Measurements from ENCODE around the gene DNAJC3. TPM values are rescaled to one million over a fixed set of nuclear protein-coding genes. Genes with fewer than 3 reads are reported as not detected.

Gene DNAJC3
- total RNA-seq, 1 experiment from 2014 or later = 21.2 TPM

DNA sequence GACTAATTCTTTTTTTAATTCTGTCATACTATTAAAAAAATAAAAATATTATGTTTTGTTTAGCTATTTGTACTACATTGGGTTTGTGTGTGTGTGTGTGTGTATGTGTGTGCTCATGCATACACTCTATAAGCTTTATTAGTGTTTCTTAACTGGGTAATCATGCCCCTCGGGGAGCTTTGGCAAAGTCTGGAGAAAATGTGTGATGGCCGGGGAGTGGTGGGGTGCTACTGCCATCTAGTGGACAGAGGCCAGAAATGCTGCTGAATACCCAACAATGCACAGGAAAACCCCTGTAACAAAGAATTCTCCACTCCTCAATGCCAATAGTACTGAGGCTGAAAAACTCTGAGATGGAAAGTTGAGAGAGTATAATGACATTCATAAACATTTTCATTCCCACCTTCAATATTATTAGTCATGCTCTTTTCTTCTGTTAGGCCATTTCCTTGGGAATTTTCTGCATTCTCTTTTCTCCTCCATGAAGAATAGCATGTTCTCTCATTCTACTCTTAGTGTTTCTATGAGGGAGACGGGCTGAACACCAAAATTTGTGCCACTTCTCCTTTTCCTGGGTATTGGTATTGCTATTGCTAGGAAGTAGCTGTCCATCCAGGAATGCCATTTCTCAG, 157.3 kb downstream of the DNAJC3 start:
- peak; percentile 58 for DNase-seq
- Histone ChIP-seq H3K79me1 (ENCODE audit: insufficient read depth, low read depth, low read length, poor library complexity, severe bottlenecking) (no peaks in the 10 kb centered on the region), H4K8ac (replicated peaks; ENCODE audit: insufficient read length, low read depth, low read length) (no peak overlapping the region), H2BK15ac (ENCODE audit: low read depth, low read length) (no peak overlapping the region), H3K23ac (ENCODE audit: insufficient read length, low read depth, low read length) (no peak overlapping the region), H4K5ac (ENCODE audit: insufficient read length, low read depth, low read length) (no peak overlapping the region), H2BK12ac (ENCODE audit: insufficient read length, low read depth, low read length) (no peak overlapping the region), H3K18ac (ENCODE audit: insufficient read length, low read depth, low read length) (no peak overlapping the region), H2AK5ac (ENCODE audit: insufficient read length, low read length) (no peak overlapping the region), H3K27me3 (ENCODE audit: insufficient read depth, low read length) (no peaks in the 10 kb centered on the region), H3K79me2 (ENCODE audit: insufficient read depth, low read length) (no peaks in the 10 kb centered on the region), H4K91ac (ENCODE audit: insufficient read length, low read depth, low read length) (no peak overlapping the region), H3K4ac (ENCODE audit: low read depth, low read length) (no peak overlapping the region), H3K56ac (ENCODE audit: insufficient read length, low read depth, low read length) (no peak overlapping the region), H4K20me1 (ENCODE audit: control insufficient read depth, insufficient read depth, insufficient read length) (no peaks in the 10 kb centered on the region), H2BK5ac (ENCODE audit: insufficient read length, low read length) (no peak overlapping the region), H3K4me1 (ENCODE audit: insufficient read depth, low read length) (no peaks in the 10 kb centered on the region), H3K14ac (ENCODE audit: insufficient read depth, low read length) (no peak overlapping the region), H3K23me2 (ENCODE audit: insufficient read length, low read depth, low read length, poor library complexity, severe bottlenecking) (no peaks in the 10 kb centered on the region), H2AFZ (ENCODE audit: low read length) (no peak overlapping the region), H3K4me2 (ENCODE audit: insufficient read depth, insufficient read length, low read length) (no peak overlapping the region), H2BK20ac (ENCODE audit: low read depth, low read length, poor library complexity, severe bottlenecking) (no peak overlapping the region), H3K9me3 (ENCODE audit: control insufficient read depth, low read depth, low read length) (no peaks in the 10 kb centered on the region), H2BK120ac (ENCODE audit: low read depth, low read length, poor library complexity, severe bottlenecking) (no peak overlapping the region), H3K27ac (ENCODE audit: insufficient read length, low read depth, low read length) (no peak overlapping the region), H3T11ph (ENCODE audit: low read length) (no peak overlapping the region), H3K9ac (ENCODE audit: extremely low read depth, insufficient read length, low read length) (no peak overlapping the region)
- no CpG with 5 or more reads among the region's 3 CpGs for WGBS (ENCODE audit: extremely low coverage, insufficient read length, low lambda C conversion rate)
- Mint-ChIP-seq H3K27ac (no peak overlapping the region), H3K36me3 (ENCODE audit: insufficient read depth in 1 of 3, low read depth in 3 of 3) (peaks cover 24 to 29% (median 26%) of the 10 kb centered on the region in 3 experiments), H3K27me3 (ENCODE audit: low read depth) (no peaks in the 10 kb centered on the region), H3K4me3 (no peak overlapping the region), H3K9me3 (peaks cover 23 to 24% of the 10 kb centered on the region in 2 experiments), H3K4me1 (peaks cover 3% of the 10 kb centered on the region in 2 experiments; a peak in 3 of 4 replicates)
- TF ChIP-seq, protein P1, sequence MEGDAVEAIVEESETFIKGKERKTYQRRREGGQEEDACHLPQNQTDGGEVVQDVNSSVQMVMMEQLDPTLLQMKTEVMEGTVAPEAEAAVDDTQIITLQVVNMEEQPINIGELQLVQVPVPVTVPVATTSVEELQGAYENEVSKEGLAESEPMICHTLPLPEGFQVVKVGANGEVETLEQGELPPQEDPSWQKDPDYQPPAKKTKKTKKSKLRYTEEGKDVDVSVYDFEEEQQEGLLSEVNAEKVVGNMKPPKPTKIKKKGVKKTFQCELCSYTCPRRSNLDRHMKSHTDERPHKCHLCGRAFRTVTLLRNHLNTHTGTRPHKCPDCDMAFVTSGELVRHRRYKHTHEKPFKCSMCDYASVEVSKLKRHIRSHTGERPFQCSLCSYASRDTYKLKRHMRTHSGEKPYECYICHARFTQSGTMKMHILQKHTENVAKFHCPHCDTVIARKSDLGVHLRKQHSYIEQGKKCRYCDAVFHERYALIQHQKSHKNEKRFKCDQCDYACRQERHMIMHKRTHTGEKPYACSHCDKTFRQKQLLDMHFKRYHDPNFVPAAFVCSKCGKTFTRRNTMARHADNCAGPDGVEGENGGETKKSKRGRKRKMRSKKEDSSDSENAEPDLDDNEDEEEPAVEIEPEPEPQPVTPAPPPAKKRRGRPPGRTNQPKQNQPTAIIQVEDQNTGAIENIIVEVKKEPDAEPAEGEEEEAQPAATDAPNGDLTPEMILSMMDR (conservative IDR thresholded peaks at IDR 0.05) = peak; percentile 93

Data from H9 (cell line).